Mesothelial cell of epicardium (in vitro differentiated cells): ENCODE results near the gene DDIT4. TPM values are rescaled to one million over a fixed set of nuclear protein-coding genes. Genes with fewer than 3 reads are reported as not detected.
"Not testable (repeated sequence)": the region's sequence is repeated elsewhere in the genome, so short reads cannot be mapped to it uniquely, and the experiment has no call there.

ENCODE experiments used
- DNase-seq, 2 experiments: peaks; one replicate each; pipeline ENCODE4 v3.0.0; 2021; ENCODE audit warnings: low spot score in 2 of 2; ENCODE audit not compliant: unreplicated experiment in 2 of 2
- H3K27ac Mint-ChIP-seq: 2 replicates; pipeline ENCODE4 v1.8.0; 2021; ENCODE audit warnings: mixed read lengths
- H3K27me3 Mint-ChIP-seq: 2 replicates; pipeline ENCODE4 v1.8.0; 2021; ENCODE audit warnings: low read depth, mixed read lengths
- H3K36me3 Mint-ChIP-seq: 2 replicates; pipeline ENCODE4 v1.8.0; 2021; ENCODE audit warnings: mixed read lengths
- H3K4me1 Mint-ChIP-seq: 2 replicates; pipeline ENCODE4 v1.8.0; 2021; ENCODE audit warnings: mixed read lengths
- H3K4me3 Mint-ChIP-seq: 2 replicates; pipeline ENCODE4 v1.8.0; 2021; ENCODE audit warnings: mild to moderate bottlenecking, moderate library complexity, mixed read lengths
- H3K9me3 Mint-ChIP-seq: 2 replicates; pipeline ENCODE4 v1.8.0; 2021; ENCODE audit warnings: mixed read lengths
- CTCF ChIP-seq: fragments of 200-600 bp; sonication (generic); IDR thresholded peaks from one replicate; pipeline ENCODE4 v1.5.0; 2021; ENCODE audit warnings: antibody characterized with exemption; ENCODE audit not compliant: unreplicated experiment
- total RNA-seq: library from RNA; stranded (reverse); gene quantifications from 3 replicates; pipeline ENCODE4 v1.2.1, GENCODE V29; 2021

The DDIT4 gene
- total RNA-seq, 1 donor from 2014 or later, result 61.9 TPM

GRCh38 chr10:72298592-72299519 lies 25.1 kb downstream of the DDIT4 start:
- no peaks in the 10 kb centered on the region for H3K9me3 Mint-ChIP-seq
- TF ChIP-seq CTCF, result no peak
- DNase-seq, result no peak
- no peak overlapping the region for H3K4me3 Mint-ChIP-seq
- peaks cover 14% of the 10 kb centered on the region for H3K4me1 Mint-ChIP-seq
- H3K27me3 Mint-ChIP-seq, result no peaks in the 10 kb centered on the region
- H3K27ac Mint-ChIP-seq, result peak overlapping the region; percentile 9
- no peaks in the 10 kb centered on the region for H3K36me3 Mint-ChIP-seq

DNA sequence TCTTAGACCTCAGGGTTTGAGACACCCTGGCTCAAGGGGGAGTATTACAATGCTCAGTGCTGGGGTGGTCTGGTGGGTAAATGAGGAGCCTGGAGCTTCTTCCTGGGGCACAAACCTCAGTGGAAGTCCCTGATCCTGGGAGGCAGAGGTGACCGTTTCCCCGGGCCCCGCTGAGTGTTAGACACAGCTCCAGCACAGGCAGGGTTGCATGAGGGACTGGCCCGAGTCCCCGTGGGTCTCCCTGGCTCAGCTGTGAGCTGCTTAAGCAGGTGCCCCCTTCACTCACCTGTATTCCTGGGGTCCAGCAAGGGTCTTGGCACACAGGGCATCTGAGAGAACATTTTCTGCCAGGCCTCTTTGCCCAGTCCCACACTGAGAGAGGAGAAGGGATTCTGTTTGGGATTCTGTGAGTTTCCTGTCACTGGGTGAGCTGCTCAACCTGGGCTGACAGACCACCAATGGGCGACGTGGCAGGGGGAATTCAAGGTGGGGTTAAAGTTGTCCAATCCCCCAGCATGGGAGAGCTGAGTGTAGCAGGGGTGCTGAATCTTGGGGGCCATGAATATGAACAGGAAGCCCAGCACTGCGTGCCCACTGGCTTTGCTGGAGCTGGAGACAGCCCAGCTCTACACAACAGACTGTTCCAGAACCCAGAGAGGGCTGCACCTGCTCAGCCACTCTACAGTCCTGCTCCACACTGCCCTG lies 29.9 kb downstream of the DDIT4 start:
- TF ChIP-seq CTCF, result no peak
- DNase-seq, result no peak
- H3K4me3 Mint-ChIP-seq, result no peak overlapping the region
- peaks cover 8% of the 10 kb centered on the region for H3K4me1 Mint-ChIP-seq
- H3K36me3 Mint-ChIP-seq, result no peaks in the 10 kb centered on the region
- no peaks in the 10 kb centered on the region for H3K27me3 Mint-ChIP-seq
- H3K9me3 Mint-ChIP-seq, result no peaks in the 10 kb centered on the region
- no peak overlapping the region for H3K27ac Mint-ChIP-seq

GRCh38 chr10:72306215-72306760 lies 32.6 kb downstream of the DDIT4 start:
- Mint-ChIP-seq H3K4me1 (peaks cover 24% of the 10 kb centered on the region), H3K4me3 (no peak overlapping the region), H3K27ac (no peak overlapping the region), H3K9me3 (no peaks in the 10 kb centered on the region), H3K36me3 (no peaks in the 10 kb centered on the region), H3K27me3 (no peaks in the 10 kb centered on the region)
- no peak for DNase-seq
- TF ChIP-seq CTCF, result no peak

- H3K4me1 Mint-ChIP-seq, result peaks cover 24% of the 10 kb centered on the region
- not testable (repeated sequence) for H3K9me3 Mint-ChIP-seq, H3K4me3 Mint-ChIP-seq, H3K27ac Mint-ChIP-seq, DNase-seq, H3K36me3 Mint-ChIP-seq, H3K27me3 Mint-ChIP-seq
These were observed 34.0 kb downstream of the DDIT4 start for GRCh38 chr10:72307711-72308110.

DNA sequence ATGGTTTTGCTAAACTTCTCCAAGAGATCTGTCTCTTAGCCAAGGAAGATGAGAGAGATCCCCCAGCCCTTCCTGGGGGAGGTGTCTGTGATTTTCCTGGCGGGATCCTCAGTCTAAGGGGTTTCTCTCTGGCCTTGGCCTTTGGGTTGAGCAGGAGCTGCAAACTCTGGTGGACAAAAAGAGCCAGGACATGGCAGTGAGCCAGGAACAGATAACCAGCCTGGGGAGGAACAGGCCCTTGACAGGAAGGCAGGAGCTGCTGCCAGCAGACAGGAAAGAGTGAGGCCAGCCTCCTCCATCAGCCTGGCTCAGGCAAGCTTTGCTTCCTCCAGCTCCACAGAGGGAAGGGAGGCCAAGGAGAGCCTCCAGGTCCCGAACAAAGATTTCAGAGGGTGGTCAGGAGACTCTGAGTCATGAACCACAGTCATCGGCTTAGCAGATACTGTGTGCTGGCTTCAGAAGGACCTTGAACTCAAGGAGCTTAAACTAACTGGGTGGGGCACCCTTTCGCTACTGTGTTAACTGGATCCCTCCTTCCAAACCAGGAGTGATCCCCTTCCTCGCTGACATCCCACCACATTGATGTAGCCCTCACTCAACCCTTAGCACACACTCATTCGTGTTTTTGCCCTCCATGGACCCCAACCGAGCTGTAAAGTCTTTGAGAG lies 34.7 kb downstream of the DDIT4 start:
- Mint-ChIP-seq H3K9me3 (no peaks in the 10 kb centered on the region), H3K27me3 (no peaks in the 10 kb centered on the region), H3K27ac (peak overlapping the region; percentile 47), H3K4me1 (peaks cover 24% of the 10 kb centered on the region), H3K36me3 (no peaks in the 10 kb centered on the region), H3K4me3 (no peak overlapping the region)
- DNase-seq, result no peak
- no peak for TF ChIP-seq CTCF
